Small intestine (tissue), 7 donors: ENCODE data around the gene ALDH3B2. TPM values are rescaled to one million over a fixed set of nuclear protein-coding genes. Genes with fewer than 3 reads are reported as not detected.
"Not testable (repeated sequence)": the region's sequence is repeated elsewhere in the genome, so short reads cannot be mapped to it uniquely, and the experiment has no call there.

Experiments used
- DNase-seq, 2 donors: peaks; one replicate each; pipeline versions ENCODE4 v3.0.0 to v3.0.0-alpha.2; 2013
- FAIRE-seq: peaks from 2 replicates; lab custom pipeline; 2012; peaks lifted over from hg19 to GRCh38; lab: Jason Lieb, UNC
- H3K27ac ChIP-seq, 3 donors: one replicate each; pipeline ENCODE4 v1.5.1; 2013; ENCODE audit warnings: low read length in 2 of 3, mild to moderate bottlenecking in 2 of 3, control low read depth in 1 of 3, inconsistent platforms in 1 of 3, low read depth in 1 of 3, moderate library complexity in 1 of 3
- H3K27me3 ChIP-seq, 3 donors: one replicate each; pipeline ENCODE4 v1.6.1; 2013; ENCODE audit warnings: low read length in 3 of 3, inconsistent platforms in 1 of 3; ENCODE audit not compliant: control insufficient read depth in 3 of 3, insufficient read depth in 3 of 3
- H3K36me3 ChIP-seq, 3 donors: one replicate each; pipeline ENCODE4 v1.6.1; 2013; ENCODE audit warnings: low read length in 3 of 3, inconsistent platforms in 1 of 3, low read depth in 1 of 3, mild to moderate bottlenecking in 1 of 3, moderate library complexity in 1 of 3; ENCODE audit not compliant: control insufficient read depth in 3 of 3, insufficient read depth in 2 of 3
- H3K4me1 ChIP-seq, 3 donors: one replicate each; pipeline ENCODE4 v1.6.1; 2013; ENCODE audit warnings: low read length in 2 of 3, inconsistent platforms in 1 of 3, low read depth in 1 of 3, mild to moderate bottlenecking in 1 of 3, moderate library complexity in 1 of 3; ENCODE audit not compliant: control insufficient read depth in 3 of 3, insufficient read depth in 2 of 3
- H3K4me3 ChIP-seq, 3 donors: one replicate each; pipeline ENCODE4 v1.5.1; 2013; ENCODE audit warnings: low read length in 3 of 3, control low read depth in 1 of 3, inconsistent platforms in 1 of 3, low read depth in 1 of 3, mild to moderate bottlenecking in 1 of 3, moderate library complexity in 1 of 3
- H3K9me3 ChIP-seq, 2 donors: one replicate each; pipeline ENCODE4 v1.6.1; 2013; ENCODE audit warnings: low read depth in 1 of 2, low read length in 1 of 2; ENCODE audit not compliant: control insufficient read depth in 2 of 2, insufficient read depth in 1 of 2
- WGBS, 3 donors: extraction: QIAGEN DNeasy Blood & Tissue Kit; methylation state at CpG; one replicate each; pipeline ENCODE4 v1.1.7; 2013; 5-methylcytosine and 5-hydroxymethylcytosine counted together
- polyA plus RNA-seq, 4 donors: library from polyadenylated mRNA; stranded (reverse) in 3 of 4; unstranded in 1 of 4; fragments of 200-250 nt in 3 of 4; fragments of 120-200 nt in 1 of 4; gene quantifications; one replicate each; pipeline versions ENCODE4 v1.2.1 to v1.2.3, GENCODE V29; 2013
- donor health status: healthy with polysubstance abuse.
- donor health status: control.
- donor health status: control.
- donor health status: Bipolar disorder and iron deficiency.
- donor health status: healthy.

ALDH3B2 gene
- polyA plus RNA-seq, 4 donors: 0.03 to 0.12 TPM; not detected in 2

GRCh38 chr11:67640021-67640757, 34.2 kb downstream of the ALDH3B2 start:
- Histone ChIP-seq H3K9me3 (peaks cover 0 to 7% of the 10 kb centered on the region in 2 donors), H3K4me1 (peaks cover 0 to 3% (median under 1%) of the 10 kb centered on the region in 3 donors), H3K27ac (no peak overlapping the region), H3K4me3 (no peak overlapping the region), H3K27me3 (no peaks in the 10 kb centered on the region), H3K36me3 (peaks cover 0 to 28% (median 0%) of the 10 kb centered on the region in 3 donors)
- FAIRE-seq (no peak), DNase-seq (peak; percentile 68 to 72)
- 50 to 55% (median 50%) methylated on average over 23 of the region's 23 CpGs for WGBS, 3 donors

GRCh38 chr11:67639438-67639859, 35.0 kb downstream of the ALDH3B2 start, which contains the start of gene TBX10:
TBX10 (minus strand) TSS chr11:67639763; CDS start chr11:67639472, 291 bp downstream.
- no peaks in the 10 kb centered on the region for H3K27me3 ChIP-seq
- 81 to 85% (median 84%) methylated on average over 18 of the region's 18 CpGs for WGBS, 3 donors
- FAIRE-seq (no peak), DNase-seq (no peak)
- no peak within 1 kb of the TSS for H3K27ac ChIP-seq
- peaks cover 0 to 7% of the 10 kb centered on the region in 2 donors for H3K9me3 ChIP-seq
- H3K36me3 ChIP-seq: peaks cover 0 to 23% (median 0%) of the 10 kb centered on the region in 3 donors
- H3K4me1 ChIP-seq: peaks cover 0 to 11% (median 4%) of the 10 kb centered on the region in 3 donors
- no peak within 1 kb of the TSS for H3K4me3 ChIP-seq

- FAIRE-seq: no peak
- Histone ChIP-seq H3K27ac (no peak overlapping the region), H3K36me3 (peaks cover 0 to 16% (median 0%) of the 10 kb centered on the region in 3 donors), H3K27me3 (no peaks in the 10 kb centered on the region), H3K9me3 (peaks cover 0 to 3% of the 10 kb centered on the region in 2 donors), H3K4me1 (peaks cover 0 to 17% (median 4%) of the 10 kb centered on the region in 3 donors), H3K4me3 (no peak overlapping the region)
- 87 to 88% (median 87%) methylated on average over 22 to 24 of the region's 24 CpGs for WGBS, 3 donors
- DNase-seq: no peak
Measured at GRCh38 chr11:67638535-67639437, 35.6 kb downstream of the ALDH3B2 start.

- not testable (repeated sequence) for H3K36me3 ChIP-seq, DNase-seq, H3K27me3 ChIP-seq, H3K27ac ChIP-seq, H3K4me3 ChIP-seq, FAIRE-seq, H3K9me3 ChIP-seq
- 79 to 89% (median 81%) methylated on average over 3 of the region's 3 CpGs for WGBS, 3 donors
- H3K4me1 ChIP-seq: peaks cover 0 to 30% (median 9%) of the 10 kb centered on the region in 3 donors
Measured at GRCh38 chr11:67637441-67637840, 37.0 kb downstream of the ALDH3B2 start.

GRCh38 chr11:67636962-67637361, 37.5 kb downstream of the ALDH3B2 start:
- no peak for FAIRE-seq
- H3K36me3 ChIP-seq: peaks cover 0 to 2% (median 0%) of the 10 kb centered on the region in 3 donors

GRCh38 chr11:67635231-67635521, 39.2 kb downstream of the ALDH3B2 start:
- DNase-seq: no peak

More at GRCh38 chr11:67636962-67637361, 37.5 kb downstream of the ALDH3B2 start:
- Histone ChIP-seq H3K9me3 (no peaks in the 10 kb centered on the region), H3K27ac (no peak overlapping the region), H3K4me1 (peaks cover 0 to 35% (median 9%) of the 10 kb centered on the region in 3 donors), H3K27me3 (no peaks in the 10 kb centered on the region), H3K4me3 (no peak overlapping the region)
- WGBS, 3 donors: 65 to 78% (median 73%) methylated on average over 6 of the region's 6 CpGs
- DNase-seq: no peak

GRCh38 chr11:67634366-67635230, 39.8 kb downstream of the ALDH3B2 start:
- no peaks in the 10 kb centered on the region for H3K9me3 ChIP-seq
- no peak overlapping the region for H3K4me3 ChIP-seq
- peaks cover 0 to 49% (median 9%) of the 10 kb centered on the region in 3 donors for H3K4me1 ChIP-seq
- WGBS, 3 donors: 39 to 65% (median 41%) methylated on average over 20 of the region's 20 CpGs
- H3K27me3 ChIP-seq: no peaks in the 10 kb centered on the region
- DNase-seq (peak; percentile 88 to 92), FAIRE-seq (no peak)
- H3K36me3 ChIP-seq: no peaks in the 10 kb centered on the region
- peak overlapping the region; percentile 69 to 95 (median 88) for H3K27ac ChIP-seq

More at GRCh38 chr11:67635231-67635521, 39.2 kb downstream of the ALDH3B2 start:
- H3K4me1 ChIP-seq: peaks cover 0 to 49% (median 9%) of the 10 kb centered on the region in 3 donors
- H3K27ac ChIP-seq: peak overlapping the region; percentile 69 to 95 (median 88)
- no peaks in the 10 kb centered on the region for H3K36me3 ChIP-seq
- no peak for FAIRE-seq
- no peaks in the 10 kb centered on the region for H3K27me3 ChIP-seq
- no peak overlapping the region for H3K4me3 ChIP-seq
- WGBS, 3 donors: 25 to 67% (median 40%) methylated on average over 4 of the region's 4 CpGs
- H3K9me3 ChIP-seq: no peaks in the 10 kb centered on the region
